ENCODE results near the gene C3orf18. TPM values are rescaled to one million over a fixed set of nuclear protein-coding genes. Genes with fewer than 3 reads are reported as not detected.

The C3orf18 gene
- total RNA-seq, 4 donors from 2014 or later = 13.6 to 23.8 (median 18.9) TPM

DNA sequence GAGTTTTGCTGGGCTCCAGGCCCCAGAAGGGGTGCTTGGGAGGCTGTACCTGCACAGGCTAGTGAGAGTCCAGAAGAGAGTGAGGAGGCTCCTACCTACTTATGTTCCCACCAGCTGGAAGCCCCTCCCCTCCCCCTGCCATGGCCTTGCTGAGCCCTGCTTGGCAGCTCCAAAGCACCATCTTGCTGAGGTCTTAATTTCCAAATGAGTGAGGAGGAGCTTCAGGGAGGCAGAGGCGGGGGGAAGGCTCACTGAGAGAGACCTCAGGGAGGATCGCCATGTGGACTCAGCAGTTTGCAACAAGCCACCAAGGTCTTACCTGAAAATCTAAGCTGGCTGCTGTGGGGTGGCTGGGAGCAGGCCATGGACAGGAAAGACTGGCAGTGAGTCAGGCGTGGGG is 55.4 kb downstream of the C3orf18 start:
- no peak for TF ChIP-seq POLR2AphosphoS5 (IDR thresholded peaks at IDR 0.05)
- TF ChIP-seq EP300 (IDR thresholded peaks at IDR 0.05) = no peak
- TF ChIP-seq POLR2A (IDR thresholded peaks at IDR 0.05; ENCODE audit: low read depth) = no peak
- TF ChIP-seq, protein P1, sequence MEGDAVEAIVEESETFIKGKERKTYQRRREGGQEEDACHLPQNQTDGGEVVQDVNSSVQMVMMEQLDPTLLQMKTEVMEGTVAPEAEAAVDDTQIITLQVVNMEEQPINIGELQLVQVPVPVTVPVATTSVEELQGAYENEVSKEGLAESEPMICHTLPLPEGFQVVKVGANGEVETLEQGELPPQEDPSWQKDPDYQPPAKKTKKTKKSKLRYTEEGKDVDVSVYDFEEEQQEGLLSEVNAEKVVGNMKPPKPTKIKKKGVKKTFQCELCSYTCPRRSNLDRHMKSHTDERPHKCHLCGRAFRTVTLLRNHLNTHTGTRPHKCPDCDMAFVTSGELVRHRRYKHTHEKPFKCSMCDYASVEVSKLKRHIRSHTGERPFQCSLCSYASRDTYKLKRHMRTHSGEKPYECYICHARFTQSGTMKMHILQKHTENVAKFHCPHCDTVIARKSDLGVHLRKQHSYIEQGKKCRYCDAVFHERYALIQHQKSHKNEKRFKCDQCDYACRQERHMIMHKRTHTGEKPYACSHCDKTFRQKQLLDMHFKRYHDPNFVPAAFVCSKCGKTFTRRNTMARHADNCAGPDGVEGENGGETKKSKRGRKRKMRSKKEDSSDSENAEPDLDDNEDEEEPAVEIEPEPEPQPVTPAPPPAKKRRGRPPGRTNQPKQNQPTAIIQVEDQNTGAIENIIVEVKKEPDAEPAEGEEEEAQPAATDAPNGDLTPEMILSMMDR (IDR thresholded peaks at IDR 0.05) = no peak
- Histone ChIP-seq H3K9me3 (no peaks in the 10 kb centered on the region), H3K36me3 (no peaks in the 10 kb centered on the region), H3K27me3 (no peaks in the 10 kb centered on the region), H3K4me3 (no peak overlapping the region), H3K27ac (replicated peaks in 1 of 4) (no peak overlapping the region), H3K4me1 (peaks cover 15 to 20% (median 18%) of the 10 kb centered on the region in 4 donors)
- DNase-seq (ENCODE audit: extremely low spot score) = no peak
- 93% methylated on average over 3 of the region's 3 CpGs for WGBS
- intact Hi-C loops (cut with DNase I) = no loop called here

GRCh38 chr3:50510325-50510724 is 57.2 kb downstream of the C3orf18 start:
- 85% methylated on average over 2 of the region's 2 CpGs for whole genome bisulfite sequencing
- no peaks in the 10 kb centered on the region for H3K9me3 ChIP-seq
- no peaks in the 10 kb centered on the region for H3K36me3 ChIP-seq
- H3K4me3 ChIP-seq = no peak overlapping the region
- no peak overlapping the region for H3K27ac ChIP-seq (replicated peaks in 1 of 4)
- H3K27me3 ChIP-seq = no peaks in the 10 kb centered on the region
- intact Hi-C loops (cut with DNase I) = no loop called here
- peaks cover under 1 to 3% (median 3%) of the 10 kb centered on the region in 4 donors for H3K4me1 ChIP-seq
- DNase-seq (ENCODE audit: extremely low spot score) = no peak
- TF ChIP-seq, protein P1 (IDR thresholded peaks at IDR 0.05) = no peak
- TF ChIP-seq EP300 (IDR thresholded peaks at IDR 0.05) = no peak
- no peak for TF ChIP-seq POLR2A (IDR thresholded peaks at IDR 0.05; ENCODE audit: low read depth)
- TF ChIP-seq POLR2AphosphoS5 (IDR thresholded peaks at IDR 0.05) = no peak

DNA sequence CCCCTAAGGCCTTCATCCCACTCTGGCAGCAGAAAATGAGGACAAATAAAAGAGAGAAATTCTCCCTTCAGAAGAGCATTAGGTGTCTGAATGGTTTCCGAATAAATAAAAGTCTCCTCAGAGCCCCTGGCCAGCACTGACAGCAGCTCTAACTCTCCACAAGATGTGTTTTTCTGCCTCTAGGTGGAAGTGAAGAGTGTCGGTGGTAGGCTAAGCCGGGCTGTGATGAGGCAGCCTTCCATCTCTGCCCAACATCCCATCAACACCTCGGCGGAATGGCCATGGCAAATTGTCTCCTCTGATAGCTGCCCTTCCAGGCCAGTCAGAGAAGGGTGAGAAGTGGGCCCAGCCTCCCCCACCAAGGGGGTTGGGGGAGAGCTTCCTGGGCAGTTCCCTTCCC is 57.8 kb downstream of the C3orf18 start:
- H3K4me3 ChIP-seq = no peak overlapping the region
- no peaks in the 10 kb centered on the region for H3K36me3 ChIP-seq
- TF ChIP-seq POLR2AphosphoS5 (IDR thresholded peaks at IDR 0.05) = no peak
- TF ChIP-seq, protein P1 (IDR thresholded peaks at IDR 0.05) = no peak
- TF ChIP-seq POLR2A (IDR thresholded peaks at IDR 0.05; ENCODE audit: low read depth) = no peak
- TF ChIP-seq EP300 (IDR thresholded peaks at IDR 0.05) = no peak
- no peaks in the 10 kb centered on the region for H3K4me1 ChIP-seq
- no peaks in the 10 kb centered on the region for H3K9me3 ChIP-seq
- 64% methylated on average over 3 of the region's 5 CpGs for WGBS
- intact Hi-C loops (cut with DNase I) = no loop called here
- DNase-seq (ENCODE audit: extremely low spot score) = no peak
- H3K27me3 ChIP-seq = no peaks in the 10 kb centered on the region
- H3K27ac ChIP-seq (replicated peaks in 1 of 4) = no peak overlapping the region

DNA sequence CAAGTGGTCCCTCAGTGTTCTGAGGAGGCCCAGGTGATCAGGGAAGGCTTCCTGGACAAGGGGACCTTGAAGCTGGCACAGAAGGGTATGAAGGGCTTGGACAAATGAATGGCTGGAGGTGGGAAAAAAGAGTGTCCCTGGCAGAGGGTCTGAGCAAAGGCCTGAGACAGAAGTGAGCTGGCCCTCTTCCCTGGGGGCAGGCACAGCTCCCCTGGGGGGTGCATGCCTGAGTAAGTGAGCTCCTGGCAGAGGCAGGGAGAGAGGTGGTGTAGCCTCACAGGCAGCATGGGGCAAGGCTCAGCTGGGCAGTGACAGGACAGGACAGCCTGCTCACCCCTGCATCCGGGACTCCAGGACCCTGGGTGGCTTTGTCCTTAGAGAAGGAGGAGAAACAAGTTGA is 58.7 kb downstream of the C3orf18 start:
- no peaks in the 10 kb centered on the region for H3K27me3 ChIP-seq
- H3K36me3 ChIP-seq = no peaks in the 10 kb centered on the region
- H3K27ac ChIP-seq (replicated peaks in 1 of 4) = no peak overlapping the region
- peaks cover 0 to 7% (median 4%) of the 10 kb centered on the region in 4 donors for H3K4me1 ChIP-seq
- TF ChIP-seq, protein P1 (IDR thresholded peaks at IDR 0.05) = no peak
- no peak for TF ChIP-seq POLR2A (IDR thresholded peaks at IDR 0.05; ENCODE audit: low read depth)
- no peak for TF ChIP-seq POLR2AphosphoS5 (IDR thresholded peaks at IDR 0.05)
- no peak for TF ChIP-seq EP300 (IDR thresholded peaks at IDR 0.05)
- intact Hi-C loops (cut with DNase I) = no loop called here
- no peak for DNase-seq (ENCODE audit: extremely low spot score)
- no peak overlapping the region for H3K4me3 ChIP-seq
- WGBS = no CpG with 5 or more reads among the region's 1 CpG
- H3K9me3 ChIP-seq = no peaks in the 10 kb centered on the region

Other genes starting within 250 kb of the C3orf18 start
- gene HYAL2, start 245.0 kb downstream of the C3orf18 start, total RNA-seq = 100 to 1,000 TPM in 2 of 4 donors, 10 to 100 TPM in 2; 37.4 to 114 (median 97.2) TPM
- gene TUSC2, start 239.5 kb downstream of the C3orf18 start, total RNA-seq = 10 to 100 TPM; 18.7 to 40.6 (median 37.5) TPM
- 10 to 100 TPM; 28.7 to 44.2 (median 33.2) TPM for gene RASSF1, start 226.9 kb downstream of the C3orf18 start, total RNA-seq
- under 1 TPM in 3 of 4 donors, not detected in 1; 0.50 to 0.57 (median 0.52) TPM for gene ZMYND10, start 222.0 kb downstream of the C3orf18 start, total RNA-seq
- 10 to 100 TPM; 10.4 to 16.7 (median 14.2) TPM for gene NPRL2, start 217.0 kb downstream of the C3orf18 start, total RNA-seq
- 10 to 100 TPM in 1 of 4 donors, 1 to 10 TPM in 3; 5.4 to 12.4 (median 8.1) TPM for gene CYB561D2, start 216.9 kb downstream of the C3orf18 start, total RNA-seq
- gene TMEM115, start 208.2 kb downstream of the C3orf18 start, total RNA-seq = 10 to 100 TPM; 37.0 to 85.6 (median 66.3) TPM
- 1 to 10 TPM in 2 of 4 donors, under 1 TPM in 2; 0.84 to 2.8 (median 1.1) TPM for gene CACNA2D2, start 64.1 kb downstream of the C3orf18 start, total RNA-seq
- gene HEMK1, start 1.8 kb upstream of the C3orf18 start, total RNA-seq = 10 to 100 TPM in 1 of 4 donors, 1 to 10 TPM in 3; 4.6 to 10.6 (median 6.3) TPM
- 10 to 100 TPM in 1 of 4 donors, 1 to 10 TPM in 3; 1.7 to 26.7 (median 4.4) TPM for gene CISH, start 44.0 kb upstream of the C3orf18 start, total RNA-seq
- gene MAPKAPK3, start 49.4 kb upstream of the C3orf18 start, total RNA-seq = 10 to 100 TPM; 20.8 to 31.3 (median 27.2) TPM
- gene DOCK3, start 107.2 kb upstream of the C3orf18 start, total RNA-seq = 10 to 100 TPM in 1 of 4 donors, 1 to 10 TPM in 3; 5.4 to 10.6 (median 7.2) TPM

Data from esophagus muscularis mucosa (tissue), 4 donors.